GM19455 (cell line): ENCODE measurements around the gene RALY.

Experiments
- ATAC-seq: cut with Tn5 transposase; IDR thresholded peaks from one replicate; pipeline ENCODE4 v1.9.1; 2021; ENCODE audit not compliant: unreplicated experiment

The RALY gene

DNA sequence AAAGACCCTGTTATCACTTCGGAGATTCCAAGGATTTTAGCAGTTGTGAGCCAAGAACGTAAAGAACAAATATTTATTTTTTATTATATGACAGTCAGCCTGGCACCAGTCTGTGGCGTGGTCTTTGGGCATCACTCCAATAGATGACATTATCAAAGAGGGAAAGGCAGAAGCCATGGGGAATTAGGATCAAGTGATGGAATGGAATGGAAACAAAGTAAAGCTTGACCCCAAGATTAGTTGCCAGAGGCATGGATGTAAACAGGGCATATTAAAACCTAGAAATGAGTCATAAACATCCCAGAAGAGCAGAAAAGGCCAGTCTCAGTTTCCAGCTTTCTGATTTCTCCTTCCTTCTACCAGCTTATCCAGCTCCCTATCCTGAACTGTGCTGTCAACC lies 106.9 kb downstream of the RALY start:
- no peak for ATAC-seq

DNA sequence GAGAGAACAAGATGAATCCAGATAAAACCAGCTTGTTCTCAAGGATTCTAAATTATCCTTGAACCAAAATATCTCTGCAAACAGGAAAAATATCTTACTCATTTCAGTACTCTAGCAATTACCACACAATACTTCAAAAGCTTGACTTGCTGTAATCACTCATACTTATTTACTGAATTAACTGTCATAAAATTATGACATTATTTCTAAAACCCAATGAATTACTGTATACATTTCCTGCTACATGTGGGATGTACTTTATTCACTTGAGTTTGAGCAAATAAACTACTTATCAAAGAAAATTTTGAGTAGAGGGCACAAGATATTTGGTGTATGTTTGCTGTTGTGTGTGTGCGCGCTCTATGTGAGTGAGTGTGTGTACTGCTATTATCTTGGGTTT lies 108.6 kb downstream of the RALY start:
- no peak for ATAC-seq

DNA sequence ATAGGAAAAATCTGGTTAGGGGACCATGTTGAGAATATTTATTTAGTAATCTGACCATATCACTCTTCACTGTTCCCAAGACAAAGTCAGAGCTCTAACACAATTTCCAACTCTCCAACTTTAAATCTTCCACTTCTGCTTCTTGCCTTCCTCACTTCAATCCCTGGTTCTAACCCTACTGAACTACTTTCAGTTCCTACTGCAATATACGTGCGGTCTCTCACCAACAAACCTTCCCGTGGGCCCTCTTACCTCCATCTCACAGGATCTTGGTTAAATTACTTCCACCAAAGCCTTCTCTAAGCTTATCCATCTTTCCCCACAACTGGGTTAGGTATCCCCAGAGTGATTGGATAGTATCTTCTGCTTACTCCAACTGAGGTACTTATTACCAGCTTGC lies 110.3 kb downstream of the RALY start:
- ATAC-seq = no peak

DNA sequence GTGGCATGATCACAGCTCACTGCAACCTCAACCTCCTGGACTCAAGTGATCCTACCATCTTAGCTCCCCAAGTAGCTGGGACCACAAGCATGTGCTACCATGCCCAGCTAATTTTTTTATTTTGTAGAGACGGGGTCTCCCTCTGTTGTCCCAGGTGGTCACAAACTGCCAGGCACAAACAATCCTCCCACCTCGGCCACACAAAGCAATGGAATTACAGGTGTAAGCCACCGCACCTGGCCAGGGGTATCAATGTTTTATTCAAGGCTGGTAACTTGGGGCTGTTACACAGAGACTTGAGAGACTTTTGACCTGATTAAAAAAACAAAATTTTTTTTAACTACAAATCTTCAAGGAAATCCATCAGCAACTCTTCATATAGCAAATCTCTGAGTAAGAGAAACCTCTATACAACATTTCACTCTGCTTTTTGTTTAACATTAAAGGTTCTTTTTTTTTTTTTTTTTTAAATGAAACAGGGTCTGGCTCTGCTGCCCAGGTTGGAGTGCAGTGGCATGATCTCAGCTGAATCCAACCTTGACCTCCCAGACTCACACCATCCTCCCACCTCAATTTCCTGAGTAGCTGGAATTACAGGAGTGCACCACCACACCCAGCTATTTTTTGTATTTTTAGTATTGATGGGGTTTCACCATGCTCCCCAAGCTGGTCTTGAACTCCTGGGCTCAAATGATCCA lies 112.4 kb downstream of the RALY start:
- ATAC-seq = no peak

DNA sequence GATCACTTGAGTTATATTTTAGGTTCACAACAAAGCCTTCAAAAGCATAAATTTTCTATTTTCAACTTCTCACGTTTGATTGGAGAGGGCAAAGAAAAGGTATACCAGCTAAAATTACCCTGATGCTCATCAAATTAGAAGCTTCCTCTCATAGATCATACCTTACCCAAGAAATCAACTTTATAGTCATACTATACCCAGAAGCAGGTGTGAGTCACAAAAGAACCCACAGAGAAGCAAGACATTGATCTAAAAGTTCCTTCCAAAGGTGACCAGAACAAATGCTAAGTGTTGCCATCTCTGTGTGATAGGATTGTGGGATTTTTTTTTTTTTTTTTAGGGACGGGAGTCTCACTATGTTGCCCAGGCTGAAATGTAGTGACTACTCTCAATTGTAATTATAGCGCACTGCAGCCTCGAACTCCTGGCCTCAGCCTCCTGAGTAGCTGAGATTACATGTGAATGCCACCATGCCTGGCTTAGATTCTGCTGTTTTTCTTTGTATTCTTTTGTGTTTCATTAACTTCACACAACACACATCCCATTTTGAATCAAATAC lies 115.0 kb downstream of the RALY start:
- no peak for ATAC-seq

DNA sequence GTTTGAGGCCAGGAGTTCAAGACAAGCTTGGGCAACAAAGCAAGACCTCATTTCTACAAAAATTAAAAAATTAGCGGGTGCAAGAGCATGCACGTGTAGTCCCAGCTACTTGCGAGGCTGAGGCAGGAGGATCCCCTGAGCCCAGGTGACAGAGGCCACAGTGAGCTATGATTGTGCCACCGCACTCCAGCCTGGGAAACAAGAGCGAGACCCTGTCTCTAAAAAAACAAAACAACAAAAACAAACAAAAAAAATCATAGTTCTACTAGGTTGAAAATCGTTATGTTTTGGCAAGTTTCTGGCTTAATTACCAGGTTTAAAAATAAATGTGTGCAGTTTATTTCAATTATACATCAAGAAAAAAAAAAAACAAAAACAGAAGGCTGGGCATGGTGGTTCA lies 115.7 kb downstream of the RALY start:
- no peak for ATAC-seq

DNA sequence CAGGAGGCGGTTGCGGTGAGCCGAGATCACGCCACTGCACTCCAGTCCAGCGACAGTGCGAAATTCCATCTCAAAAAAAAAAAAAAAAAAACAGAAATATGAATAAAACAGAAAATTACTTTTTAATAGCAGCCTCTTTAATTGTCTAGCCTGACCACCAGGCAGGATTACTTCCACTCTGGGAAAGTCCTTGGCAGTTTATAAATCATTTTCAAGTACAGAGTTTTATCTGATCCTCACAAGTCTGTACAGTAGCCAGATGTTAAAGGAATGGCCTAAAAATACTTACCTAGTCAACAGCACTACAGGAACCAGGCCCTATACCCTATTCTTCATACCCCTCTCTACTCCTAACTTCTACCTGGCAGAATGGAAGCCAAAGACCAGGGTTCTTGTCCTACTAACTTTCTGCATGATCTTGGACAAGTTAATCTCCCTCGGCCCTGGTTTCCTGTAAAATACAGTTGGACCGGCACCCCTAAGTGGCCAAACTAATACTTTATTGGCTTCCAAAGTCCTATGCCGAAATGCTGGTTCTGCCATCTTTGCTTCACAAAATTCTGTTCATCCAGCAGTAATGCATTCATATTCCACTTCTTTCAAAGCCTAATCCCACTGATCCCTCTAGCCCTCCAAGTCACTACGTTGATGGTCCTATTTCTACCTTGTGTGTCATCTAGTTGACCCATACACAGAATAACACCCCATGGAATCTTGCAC lies 116.5 kb downstream of the RALY start:
- no peak for ATAC-seq

DNA sequence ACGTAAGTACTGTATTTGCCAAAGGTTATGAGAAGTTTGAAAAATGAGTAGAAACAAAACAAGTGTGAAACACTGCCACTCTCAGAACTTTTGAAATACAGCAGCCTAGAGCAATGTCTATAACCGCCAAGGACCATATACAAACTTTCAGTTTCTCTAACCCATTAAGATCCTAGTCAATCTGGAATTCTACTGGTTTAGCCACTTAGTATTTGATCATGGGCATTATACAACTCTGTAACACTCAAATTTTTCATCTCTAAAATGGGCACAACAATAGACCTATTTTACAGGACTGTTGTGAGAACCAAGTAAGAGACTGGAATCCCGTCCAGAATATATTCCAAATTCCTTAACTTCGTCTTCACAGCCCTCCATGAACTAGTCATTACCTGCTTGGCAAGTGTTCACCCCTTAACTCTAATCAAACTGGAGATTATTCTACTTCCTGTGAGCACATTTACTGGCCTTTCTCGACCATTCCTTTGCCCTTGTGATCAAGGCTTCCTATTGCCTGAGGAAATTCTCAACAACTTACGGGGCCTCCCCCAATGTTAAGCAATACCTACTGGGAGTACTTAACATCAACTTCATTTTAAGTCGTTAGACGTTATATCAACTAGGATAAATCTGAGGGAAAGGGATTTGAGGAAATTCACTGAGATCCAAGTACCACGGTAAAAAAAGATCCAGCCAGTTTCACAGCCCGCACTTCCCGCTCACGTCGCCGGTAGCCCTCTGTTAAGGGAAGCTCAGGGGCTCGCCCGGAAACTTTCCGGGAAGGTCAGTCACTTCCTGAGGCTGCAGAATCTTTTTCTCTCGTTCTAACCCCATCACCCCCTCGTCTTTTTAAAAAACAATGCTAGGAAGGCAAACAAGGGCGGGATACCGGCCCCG lies 117.3 kb downstream of the RALY start:
- ATAC-seq = no peak

DNA sequence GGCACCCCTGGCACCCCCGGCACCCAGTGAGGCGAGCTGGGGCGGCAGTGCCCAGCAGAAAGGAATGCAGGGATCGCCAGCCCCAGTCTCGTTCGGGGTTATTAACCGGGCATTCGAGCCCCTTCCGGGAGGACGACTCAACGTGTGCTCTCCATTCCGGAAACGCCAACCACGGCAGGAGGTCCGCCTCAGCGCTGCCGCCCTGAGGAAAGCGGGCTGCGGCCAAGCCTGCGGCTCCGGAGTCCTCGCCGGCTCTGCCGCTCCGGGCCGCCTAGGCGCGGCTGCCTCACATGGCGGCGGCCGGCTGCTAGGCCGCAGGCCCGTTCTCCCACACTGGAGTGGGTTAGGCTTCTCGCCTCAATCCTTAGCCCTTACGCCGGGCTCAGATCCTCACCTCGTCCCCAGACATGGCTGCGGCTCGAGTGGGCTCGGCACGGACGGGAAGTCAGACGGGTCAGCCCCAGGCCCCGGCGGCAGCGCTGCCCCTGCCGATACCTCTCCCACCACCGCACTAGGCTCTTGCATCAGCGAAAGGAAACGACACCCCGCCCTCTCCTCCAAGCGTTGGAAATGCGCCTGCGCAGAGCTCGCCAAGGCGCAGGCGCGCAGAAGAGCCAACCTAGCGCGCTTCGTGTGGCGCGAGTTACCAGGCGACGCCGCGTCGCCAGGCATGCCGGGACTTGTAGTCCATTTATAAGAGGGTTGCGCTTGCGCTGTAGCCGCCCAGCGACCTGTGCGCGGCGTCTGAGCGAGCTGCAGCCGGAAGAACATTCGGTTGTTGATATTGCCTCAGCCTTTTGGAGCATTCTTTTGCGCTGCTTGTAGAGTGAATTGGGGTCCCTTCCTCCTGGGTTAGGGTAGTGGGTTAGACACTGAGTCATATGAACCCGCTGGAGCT lies 118.2 kb downstream of the RALY start, which contains the start of gene EIF2S2:
TSS of gene EIF2S2 (minus strand) at position 542 of the 898 bp plus-strand sequence. CDS start at position 409, 133 bp downstream.
- peak; percentile 89 for ATAC-seq

DNA sequence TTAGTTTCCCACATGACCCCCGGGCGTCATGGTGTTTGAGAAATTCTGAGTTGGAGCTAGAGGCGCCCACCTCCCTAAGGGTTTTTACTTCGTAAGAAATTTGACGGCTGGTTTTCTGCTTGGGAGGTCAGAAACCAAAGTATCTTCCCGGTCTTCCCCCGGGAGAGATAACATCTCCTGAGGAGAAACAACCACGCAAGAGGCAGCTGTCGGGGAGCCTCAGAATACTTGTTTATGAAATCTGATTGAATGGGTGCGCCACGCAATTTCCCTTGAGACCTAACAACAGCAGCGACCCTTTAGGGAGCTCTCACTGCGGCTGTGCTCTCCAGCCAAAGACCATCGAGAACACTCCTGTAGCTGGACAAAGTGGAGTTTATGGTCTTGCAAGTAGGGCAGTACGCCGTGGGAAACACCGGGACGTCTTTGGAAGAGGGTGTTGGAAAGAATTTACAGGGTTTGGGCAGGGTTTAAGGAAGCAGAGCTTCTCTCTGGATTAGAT lies 118.9 kb downstream of the RALY start:
- ATAC-seq = peak; percentile 26

DNA sequence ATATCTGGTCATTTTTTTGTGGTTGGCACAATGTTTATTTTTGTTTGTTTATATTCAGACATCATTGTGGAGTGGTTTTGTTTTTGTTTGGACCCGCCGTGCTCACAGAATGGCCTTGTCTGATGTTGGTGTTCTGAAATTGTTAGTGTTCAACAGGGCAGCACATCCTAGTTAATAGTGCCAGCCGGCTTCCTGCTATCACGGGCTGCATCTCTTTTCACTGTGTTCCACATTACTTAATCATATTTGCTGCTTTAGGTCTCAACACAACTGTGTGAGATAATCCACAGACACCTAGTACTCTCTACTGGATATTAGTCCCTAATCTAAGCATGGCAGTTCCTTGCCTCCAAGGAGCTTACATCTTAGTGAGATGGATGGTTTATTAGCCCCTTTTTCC lies 121.1 kb downstream of the RALY start:
- no peak for ATAC-seq

DNA sequence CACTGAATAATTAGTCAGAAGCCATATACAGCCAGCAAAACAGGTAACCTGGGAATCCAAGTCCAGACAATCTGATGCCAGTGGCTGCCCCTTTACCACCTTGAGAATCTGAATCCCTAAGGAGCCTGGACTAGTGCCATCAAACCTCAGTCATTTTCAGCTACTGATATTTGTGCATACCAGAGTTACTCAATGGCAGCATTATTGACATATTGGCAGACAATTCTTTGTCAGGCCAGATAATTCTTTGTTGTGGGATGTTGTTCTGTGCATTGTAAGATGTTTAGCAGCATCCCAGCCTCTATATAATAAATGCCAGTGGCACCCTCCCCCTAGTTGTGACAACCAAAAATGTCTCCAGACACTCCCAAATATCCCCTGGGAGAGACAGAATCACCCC lies 121.5 kb downstream of the RALY start:
- no peak for ATAC-seq

DNA sequence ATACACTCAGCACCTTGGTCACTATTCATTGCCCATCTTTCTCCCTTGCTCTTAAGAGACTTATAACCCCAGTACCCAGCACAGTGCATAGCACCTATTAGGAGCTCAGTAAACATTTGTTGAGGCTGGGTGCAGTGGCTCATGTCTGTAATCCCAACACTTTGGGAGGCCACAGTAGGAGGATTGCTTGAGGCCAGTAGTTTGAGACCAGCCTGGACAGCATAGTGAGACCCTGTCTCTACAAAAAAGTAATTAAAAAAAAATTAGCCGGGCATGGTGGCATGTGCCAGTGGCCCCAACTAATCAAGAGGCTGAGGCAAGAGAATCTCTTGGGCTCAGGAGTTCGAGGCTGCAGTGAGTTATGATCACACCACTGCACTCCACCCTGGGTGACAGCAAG lies 126.5 kb downstream of the RALY start:
- no peak for ATAC-seq

DNA sequence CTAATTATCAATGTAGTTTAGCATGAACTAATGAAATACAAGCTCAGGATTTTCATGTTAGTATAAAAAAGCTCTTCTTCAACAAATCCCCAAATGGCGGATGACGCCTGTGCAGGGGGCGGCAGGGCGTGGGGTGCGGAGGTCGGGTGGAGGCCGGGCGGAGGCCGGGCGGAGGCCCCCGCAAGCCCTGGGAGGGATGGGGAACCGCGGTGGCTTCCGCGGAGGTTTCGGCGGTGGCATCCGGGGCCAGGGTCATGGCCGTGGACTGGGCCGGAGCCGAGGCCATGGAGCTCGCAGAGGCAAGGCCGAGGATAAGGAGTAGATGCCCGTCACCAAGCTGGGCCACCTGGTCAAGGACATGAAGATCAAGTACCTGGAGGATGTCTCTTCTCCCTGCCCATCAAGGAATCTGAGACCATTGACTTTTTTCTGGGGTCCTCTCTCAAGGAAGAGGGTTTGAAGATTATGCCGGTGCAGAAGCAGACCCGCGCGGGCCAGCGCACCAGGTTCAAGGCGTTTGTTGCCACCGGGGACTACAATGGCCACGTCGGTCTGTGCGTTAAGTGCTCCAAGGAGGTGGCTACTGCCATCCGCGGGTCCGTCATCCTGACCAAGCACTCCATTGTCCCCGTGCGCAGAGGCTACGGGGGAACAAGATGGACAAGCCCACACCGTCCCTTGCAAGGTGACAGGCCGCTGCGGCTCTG lies 128.7 kb downstream of the RALY start:
- ATAC-seq = no peak

DNA sequence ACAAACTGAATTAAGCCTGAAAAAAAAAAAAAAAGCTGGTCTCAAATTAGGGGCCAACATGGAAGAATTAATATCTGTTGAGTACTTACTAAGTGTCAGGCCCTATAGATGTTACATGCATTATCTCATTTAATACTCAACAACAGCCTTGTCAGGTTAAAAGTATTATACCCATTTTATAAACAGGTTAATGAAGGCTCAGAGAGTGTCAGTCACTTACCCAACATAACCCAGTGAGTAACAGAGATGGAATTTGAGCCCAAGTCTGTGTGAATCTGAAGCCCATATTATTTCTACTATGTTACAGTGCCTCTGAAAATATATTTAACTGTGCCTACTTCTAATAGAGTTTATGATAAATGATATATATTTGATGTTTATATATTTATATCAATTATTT lies 129.6 kb downstream of the RALY start:
- no peak for ATAC-seq

DNA sequence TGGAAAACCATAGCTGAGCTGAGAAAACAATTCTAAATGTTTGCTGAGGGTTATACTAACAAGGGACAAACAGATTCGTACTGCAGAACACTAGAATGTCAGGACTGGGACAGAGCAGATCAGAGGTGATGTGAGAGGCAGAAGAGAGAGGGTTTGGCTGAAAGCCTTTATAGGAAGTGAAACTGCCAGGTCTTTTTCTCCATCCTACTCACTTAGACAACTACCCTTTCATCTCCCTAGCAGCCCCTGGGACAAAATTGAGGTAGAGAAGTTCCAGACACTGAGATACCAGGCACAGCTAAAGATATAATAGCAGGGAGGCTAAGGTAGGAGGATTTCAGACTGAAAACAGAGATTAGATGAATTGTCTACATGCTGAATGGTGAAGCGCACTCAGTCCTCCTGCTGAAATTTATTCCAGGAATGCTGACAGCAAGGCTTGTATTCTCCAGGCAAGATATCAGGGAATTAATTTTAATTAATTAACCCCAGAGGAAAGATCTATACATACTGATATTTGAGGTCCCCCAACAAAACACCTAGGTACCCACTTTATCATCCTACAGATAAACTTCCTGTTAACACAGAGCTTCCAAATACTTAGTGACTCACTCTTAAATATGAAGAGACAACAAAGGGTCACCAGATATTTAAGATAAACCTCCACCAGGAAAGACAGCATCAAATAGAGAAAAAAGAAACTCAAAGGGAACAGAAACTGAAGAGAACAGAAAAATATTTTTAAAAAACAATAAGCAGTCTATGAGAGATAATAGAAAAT lies 130.9 kb downstream of the RALY start:
- no peak for ATAC-seq

DNA sequence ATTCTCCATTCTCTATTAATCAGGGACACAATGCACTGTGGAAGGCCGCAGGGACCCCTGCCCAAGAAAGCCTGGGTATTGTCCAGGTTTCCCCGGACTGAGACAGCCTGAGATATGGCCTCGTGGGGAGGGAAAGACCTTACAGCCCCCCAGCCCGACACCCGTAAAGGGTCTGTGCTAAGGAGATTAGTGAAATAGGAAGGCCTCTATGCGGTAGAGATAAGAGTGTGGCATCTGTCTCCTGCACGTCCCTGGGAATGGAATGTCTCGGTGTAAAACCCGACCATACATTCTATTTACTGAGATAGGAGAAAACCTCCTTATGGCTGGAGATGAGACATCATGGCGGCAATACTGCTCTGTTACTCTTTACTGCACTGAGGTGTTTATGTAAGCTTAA lies 134.1 kb downstream of the RALY start:
- no peak for ATAC-seq

DNA sequence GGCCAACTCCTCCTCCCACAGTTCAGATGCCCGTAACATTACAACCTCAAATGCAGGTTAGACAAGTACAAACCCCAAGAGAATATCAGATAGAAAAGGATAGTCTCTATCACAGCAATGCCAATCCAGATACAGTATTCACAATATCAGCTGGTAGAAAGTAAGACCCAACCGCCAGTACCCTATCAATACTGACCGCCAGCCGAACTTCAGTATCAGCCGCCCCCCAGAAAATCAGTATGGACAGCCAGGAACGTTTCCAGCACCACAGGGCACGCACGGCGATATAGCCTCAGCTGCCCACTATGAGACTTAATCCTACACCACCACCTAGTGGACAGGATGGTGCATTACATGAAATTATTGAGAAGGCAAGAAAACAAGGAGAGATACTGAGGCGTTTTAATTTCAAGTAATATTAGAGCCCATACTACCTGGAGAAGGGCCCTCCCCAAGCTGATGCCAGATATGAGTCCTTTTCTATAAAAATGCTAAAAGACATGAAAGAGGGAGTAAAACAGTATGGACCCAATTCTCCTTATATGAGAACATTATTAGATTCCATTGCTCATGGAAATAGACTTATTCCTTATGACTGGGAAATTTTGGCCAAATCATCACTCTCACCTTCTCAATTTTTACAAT lies 135.9 kb downstream of the RALY start:
- ATAC-seq = no peak
